HepG2 (cell line): ENCODE results near the gene LRPPRC. TPM values are rescaled to one million over a fixed set of nuclear protein-coding genes. Genes with fewer than 3 reads are reported as not detected.
A peak's percentile ranks its signal among the peaks of the same experiment; 100 is the strongest.

Experiments
- CEBPG ChIP-seq: IDR thresholded peaks from 2 replicates; pipeline ENCODE4 v1.6.1; 2016
- HMG20A ChIP-seq: IDR thresholded peaks from 2 replicates; pipeline ENCODE4 v1.6.1; 2016; ENCODE audit warnings: borderline replicate concordance
- KDM6A ChIP-seq: IDR thresholded peaks from 2 replicates; pipeline ENCODE4 v1.6.1; 2016; ENCODE audit warnings: low read depth
- MAFG ChIP-seq: sonication (generic); formaldehyde crosslinking; IDR thresholded peaks from 2 replicates; pipeline ENCODE4 v1.5.1; 2020; ENCODE audit warnings: mild to moderate bottlenecking, missing genetic modification reagents
- NFKB2 ChIP-seq: sonication (generic); formaldehyde crosslinking; IDR thresholded peaks from 2 replicates; pipeline ENCODE4 v1.4.0; 2020; ENCODE audit warnings: missing genetic modification reagents, borderline replicate concordance
- NR2C2 ChIP-seq: sonication (generic); formaldehyde crosslinking; IDR thresholded peaks from 2 replicates; pipeline ENCODE4 v1.4.0; 2020; ENCODE audit warnings: missing genetic modification reagents, mild to moderate bottlenecking, moderate library complexity, borderline replicate concordance
- PAWR ChIP-seq: sonication (generic); formaldehyde crosslinking; IDR thresholded peaks from 2 replicates; pipeline ENCODE4 v1.4.0; 2020; ENCODE audit warnings: missing genetic modification reagents, mild to moderate bottlenecking, borderline replicate concordance
- RARA ChIP-seq: IDR thresholded peaks from 2 replicates; pipeline ENCODE4 v1.6.1; 2016; ENCODE audit warnings: missing genetic modification reagents, missing compliant biosample characterization
- REST ChIP-seq, 2 experiments: IDR thresholded peaks; 2 replicates each; pipeline ENCODE4 v1.6.1; 2011 to 2012; ENCODE audit warnings: low read length in 2 of 2, borderline replicate concordance in 1 of 2, low read depth in 1 of 2, mild to moderate bottlenecking in 1 of 2, moderate library complexity in 1 of 2
- SMC3 ChIP-seq: IDR thresholded peaks from 2 replicates; pipeline ENCODE4 v1.6.1; 2011; ENCODE audit warnings: low read length, improper control_type of control experiment
- SRY ChIP-seq: sonication (generic); formaldehyde crosslinking; IDR thresholded peaks from 2 replicates; pipeline ENCODE4 v1.8.0; 2022; ENCODE audit warnings: mild to moderate bottlenecking, missing genetic modification reagents
- TBL1XR1 ChIP-seq: fragments of 150-350 bp; IDR thresholded peaks from 2 replicates; pipeline ENCODE4 v1.6.1; 2014; ENCODE audit warnings: borderline replicate concordance, low read length; ENCODE audit not compliant: partially characterized antibody
- TBP ChIP-seq: sonication (generic); formaldehyde crosslinking; IDR thresholded peaks from 2 replicates; pipeline ENCODE4 v1.5.0; 2020; ENCODE audit warnings: missing genetic modification reagents
- THYN1 ChIP-seq: sonication (generic); formaldehyde crosslinking; IDR thresholded peaks from 2 replicates; pipeline ENCODE4 v1.8.1; 2023; ENCODE audit warnings: low read depth, mild to moderate bottlenecking, moderate library complexity, missing genetic modification reagents, borderline replicate concordance
- ZFP41 ChIP-seq: sonication (generic); formaldehyde crosslinking; IDR thresholded peaks from 2 replicates; pipeline ENCODE4 v1.4.0; 2020; ENCODE audit warnings: mild to moderate bottlenecking, missing genetic modification reagents, borderline replicate concordance
- ZNF205 ChIP-seq: IDR thresholded peaks from 2 replicates; pipeline ENCODE4 v1.6.1; 2018; ENCODE audit warnings: missing biosample characterization, missing genetic modification reagents
- ZNF570 ChIP-seq: sonication (generic); formaldehyde crosslinking; IDR thresholded peaks from 2 replicates; pipeline ENCODE4 v1.4.0; 2020; ENCODE audit warnings: mild to moderate bottlenecking, missing genetic modification reagents, borderline replicate concordance
- ZSCAN20 ChIP-seq: sonication (generic); formaldehyde crosslinking; IDR thresholded peaks from 2 replicates; pipeline ENCODE4 v1.4.0; 2020; ENCODE audit warnings: missing genetic modification reagents, mild to moderate bottlenecking, borderline replicate concordance
- polyA plus RNA-seq, 8 experiments: library from polyadenylated mRNA; depleted of rRNA in 3 of 8; stranded (reverse) in 7 of 8; unstranded in 1 of 8; fragments of >200 nt; fragmentation: Illumina TruSeq in 4 of 8; extraction: Trizol in 4 of 8; gene quantifications; 2 replicates each; pipeline versions ENCODE4 v1.2.1 to v1.2.3, GENCODE V29; 2011 to 2016; ENCODE audit warnings: low read depth in 4 of 8, missing spikeins in 1 of 8, mixed read lengths in 1 of 8; ENCODE audit not compliant: insufficient read depth in 1 of 8
- total RNA-seq, 5 experiments: library from RNA; depleted of rRNA; stranded (reverse); fragments of >200 nt; fragmentation: Illumina TruSeq; extraction: Trizol; gene quantifications; 2 replicates each; pipeline ENCODE4 v1.2.3, GENCODE V29; 2016; ENCODE audit warnings: low read depth in 1 of 5
- TF ChIP-seq, protein P1 (sequence below): sonication (generic); formaldehyde crosslinking; IDR thresholded peaks from 2 replicates; pipeline ENCODE4 v1.4.0; 2020; ENCODE audit warnings: mild to moderate bottlenecking, missing genetic modification reagents
- TF ChIP-seq, protein P2 (sequence below): IDR thresholded peaks from 2 replicates; pipeline ENCODE4 v1.6.1; 2016; ENCODE audit warnings: low read depth, missing genetic modification reagents, missing compliant biosample characterization
- TF ChIP-seq, protein P3 (sequence below): IDR thresholded peaks from 2 replicates; pipeline ENCODE4 v1.6.1; 2016; ENCODE audit warnings: missing genetic modification reagents, missing compliant biosample characterization

LRPPRC gene
- total and polyA plus RNA-seq, 2 of the 13 experiments (the other 11 are each of a cell fraction or from before 2014, with no cell fraction given) = 117 to 167 TPM

- TF ChIP-seq CEBPG (CRISPR knock-in tag) (peak; percentile 40; the same call in 1 of the 2 replicates), TBP (CRISPR knock-in tag) (no peak), HMG20A (CRISPR knock-in tag) (no peak), REST (IDR thresholded peaks at IDR 0.05; ENCODE audit: borderline replicate concordance in 1 of 2, low read depth in 1 of 2, low read length in 2 of 2) (no peak), NFKB2 (CRISPR knock-in tag) (peak; percentile 56; the same call in 1 of the 2 replicates), SRY (CRISPR knock-in tag) (no peak), ZSCAN20 (CRISPR knock-in tag) (no peak), THYN1 (no peak), ZNF570 (CRISPR knock-in tag) (no peak), NR2C2 (CRISPR knock-in tag) (no peak), ZFP41 (CRISPR knock-in tag) (no peak), TBL1XR1 (no peak), ZNF205 (CRISPR knock-in tag) (peak; percentile 78), RARA (no peak), MAFG (no peak), SMC3 (peak; percentile 81), KDM6A (CRISPR knock-in tag) (no peak), PAWR (CRISPR knock-in tag) (no peak)
- TF ChIP-seq, protein P1, sequence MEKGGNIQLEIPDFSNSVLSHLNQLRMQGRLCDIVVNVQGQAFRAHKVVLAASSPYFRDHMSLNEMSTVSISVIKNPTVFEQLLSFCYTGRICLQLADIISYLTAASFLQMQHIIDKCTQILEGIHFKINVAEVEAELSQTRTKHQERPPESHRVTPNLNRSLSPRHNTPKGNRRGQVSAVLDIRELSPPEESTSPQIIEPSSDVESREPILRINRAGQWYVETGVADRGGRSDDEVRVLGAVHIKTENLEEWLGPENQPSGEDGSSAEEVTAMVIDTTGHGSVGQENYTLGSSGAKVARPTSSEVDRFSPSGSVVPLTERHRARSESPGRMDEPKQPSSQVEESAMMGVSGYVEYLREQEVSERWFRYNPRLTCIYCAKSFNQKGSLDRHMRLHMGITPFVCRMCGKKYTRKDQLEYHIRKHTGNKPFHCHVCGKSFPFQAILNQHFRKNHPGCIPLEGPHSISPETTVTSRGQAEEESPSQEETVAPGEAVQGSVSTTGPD (CRISPR knock-in tag) = no peak
- TF ChIP-seq, protein P2, sequence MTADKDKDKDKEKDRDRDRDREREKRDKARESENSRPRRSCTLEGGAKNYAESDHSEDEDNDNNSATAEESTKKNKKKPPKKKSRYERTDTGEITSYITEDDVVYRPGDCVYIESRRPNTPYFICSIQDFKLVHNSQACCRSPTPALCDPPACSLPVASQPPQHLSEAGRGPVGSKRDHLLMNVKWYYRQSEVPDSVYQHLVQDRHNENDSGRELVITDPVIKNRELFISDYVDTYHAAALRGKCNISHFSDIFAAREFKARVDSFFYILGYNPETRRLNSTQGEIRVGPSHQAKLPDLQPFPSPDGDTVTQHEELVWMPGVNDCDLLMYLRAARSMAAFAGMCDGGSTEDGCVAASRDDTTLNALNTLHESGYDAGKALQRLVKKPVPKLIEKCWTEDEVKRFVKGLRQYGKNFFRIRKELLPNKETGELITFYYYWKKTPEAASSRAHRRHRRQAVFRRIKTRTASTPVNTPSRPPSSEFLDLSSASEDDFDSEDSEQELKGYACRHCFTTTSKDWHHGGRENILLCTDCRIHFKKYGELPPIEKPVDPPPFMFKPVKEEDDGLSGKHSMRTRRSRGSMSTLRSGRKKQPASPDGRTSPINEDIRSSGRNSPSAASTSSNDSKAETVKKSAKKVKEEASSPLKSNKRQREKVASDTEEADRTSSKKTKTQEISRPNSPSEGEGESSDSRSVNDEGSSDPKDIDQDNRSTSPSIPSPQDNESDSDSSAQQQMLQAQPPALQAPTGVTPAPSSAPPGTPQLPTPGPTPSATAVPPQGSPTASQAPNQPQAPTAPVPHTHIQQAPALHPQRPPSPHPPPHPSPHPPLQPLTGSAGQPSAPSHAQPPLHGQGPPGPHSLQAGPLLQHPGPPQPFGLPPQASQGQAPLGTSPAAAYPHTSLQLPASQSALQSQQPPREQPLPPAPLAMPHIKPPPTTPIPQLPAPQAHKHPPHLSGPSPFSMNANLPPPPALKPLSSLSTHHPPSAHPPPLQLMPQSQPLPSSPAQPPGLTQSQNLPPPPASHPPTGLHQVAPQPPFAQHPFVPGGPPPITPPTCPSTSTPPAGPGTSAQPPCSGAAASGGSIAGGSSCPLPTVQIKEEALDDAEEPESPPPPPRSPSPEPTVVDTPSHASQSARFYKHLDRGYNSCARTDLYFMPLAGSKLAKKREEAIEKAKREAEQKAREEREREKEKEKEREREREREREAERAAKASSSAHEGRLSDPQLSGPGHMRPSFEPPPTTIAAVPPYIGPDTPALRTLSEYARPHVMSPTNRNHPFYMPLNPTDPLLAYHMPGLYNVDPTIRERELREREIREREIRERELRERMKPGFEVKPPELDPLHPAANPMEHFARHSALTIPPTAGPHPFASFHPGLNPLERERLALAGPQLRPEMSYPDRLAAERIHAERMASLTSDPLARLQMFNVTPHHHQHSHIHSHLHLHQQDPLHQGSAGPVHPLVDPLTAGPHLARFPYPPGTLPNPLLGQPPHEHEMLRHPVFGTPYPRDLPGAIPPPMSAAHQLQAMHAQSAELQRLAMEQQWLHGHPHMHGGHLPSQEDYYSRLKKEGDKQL (CRISPR knock-in tag) = no peak
- TF ChIP-seq, protein P3, sequence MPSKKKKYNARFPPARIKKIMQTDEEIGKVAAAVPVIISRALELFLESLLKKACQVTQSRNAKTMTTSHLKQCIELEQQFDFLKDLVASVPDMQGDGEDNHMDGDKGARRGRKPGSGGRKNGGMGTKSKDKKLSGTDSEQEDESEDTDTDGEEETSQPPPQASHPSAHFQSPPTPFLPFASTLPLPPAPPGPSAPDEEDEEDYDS = peak; percentile 54; the same call in 1 of the 2 replicates
Measured at GRCh38 chr2:44044281-44044720, 48.5 kb upstream of the LRPPRC start (continued).
